Measurements from ENCODE around the gene DLGAP1.

The DLGAP1 gene

DNA sequence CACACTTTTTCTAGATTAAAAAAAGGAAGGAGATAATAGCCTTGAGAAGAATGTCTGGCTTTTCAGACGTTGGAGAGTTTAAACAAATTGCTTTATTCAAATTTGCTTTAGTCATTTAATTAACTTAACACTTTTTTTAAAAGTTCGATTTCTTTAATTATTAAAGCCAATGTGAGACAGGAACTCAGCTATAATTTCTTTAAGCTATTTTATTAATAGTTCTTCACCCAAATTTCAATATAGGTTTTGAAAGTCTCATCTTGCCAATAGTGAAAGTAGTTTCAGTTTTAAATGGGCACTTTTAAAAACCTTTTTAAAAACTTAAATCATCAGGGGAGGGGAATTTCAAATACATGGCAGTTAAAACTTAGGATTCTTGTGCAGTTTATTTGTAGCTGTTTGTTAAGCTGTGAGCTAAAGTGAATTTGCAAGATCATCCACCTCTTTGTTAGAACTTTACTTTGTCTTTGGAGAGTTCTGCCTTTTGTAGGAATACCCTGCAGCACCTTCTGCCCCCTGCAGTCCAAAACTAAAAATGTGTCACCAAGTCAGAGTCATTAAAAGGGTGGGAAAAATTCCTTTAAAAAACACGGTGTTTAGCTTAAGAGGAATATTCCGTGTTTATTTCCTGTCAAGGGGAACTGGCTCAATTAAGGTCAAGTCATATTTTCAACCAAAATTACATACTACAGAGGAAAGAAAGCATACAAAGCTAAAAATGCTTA lies 1000.6 kb downstream of the DLGAP1 start:
- H3K27me3 ChIP-seq (ENCODE audit: insufficient read depth, insufficient read length): no peaks in the 10 kb centered on the region
- peaks cover 5% of the 10 kb centered on the region for H3K4me1 ChIP-seq (ENCODE audit: insufficient read depth, insufficient read length)
- H3K36me3 ChIP-seq (ENCODE audit: insufficient read depth, insufficient read length, low read length): peaks cover 53% of the 10 kb centered on the region
- no peak for TF ChIP-seq YY1 (IDR thresholded peaks at IDR 0.05; ENCODE audit: insufficient read depth, insufficient read length)
- TF ChIP-seq ZNF274 (IDR thresholded peaks at IDR 0.05; ENCODE audit: low read depth, low read length): no peak
- TF ChIP-seq SUZ12 (IDR thresholded peaks at IDR 0.05; ENCODE audit: extremely low read depth, insufficient read depth, insufficient read length): no peak
- peak overlapping the region; percentile 42 for H3K9ac ChIP-seq (ENCODE audit: insufficient read length, low read depth)
- no peak for DNase-seq (ENCODE audit: low read depth, low spot score)
- peak overlapping the region; percentile 91 for H3K4me3 ChIP-seq (ENCODE audit: insufficient read length, low read depth)
- H3K9me3 ChIP-seq (ENCODE audit: insufficient read depth, low read length): no peaks in the 10 kb centered on the region

DNA sequence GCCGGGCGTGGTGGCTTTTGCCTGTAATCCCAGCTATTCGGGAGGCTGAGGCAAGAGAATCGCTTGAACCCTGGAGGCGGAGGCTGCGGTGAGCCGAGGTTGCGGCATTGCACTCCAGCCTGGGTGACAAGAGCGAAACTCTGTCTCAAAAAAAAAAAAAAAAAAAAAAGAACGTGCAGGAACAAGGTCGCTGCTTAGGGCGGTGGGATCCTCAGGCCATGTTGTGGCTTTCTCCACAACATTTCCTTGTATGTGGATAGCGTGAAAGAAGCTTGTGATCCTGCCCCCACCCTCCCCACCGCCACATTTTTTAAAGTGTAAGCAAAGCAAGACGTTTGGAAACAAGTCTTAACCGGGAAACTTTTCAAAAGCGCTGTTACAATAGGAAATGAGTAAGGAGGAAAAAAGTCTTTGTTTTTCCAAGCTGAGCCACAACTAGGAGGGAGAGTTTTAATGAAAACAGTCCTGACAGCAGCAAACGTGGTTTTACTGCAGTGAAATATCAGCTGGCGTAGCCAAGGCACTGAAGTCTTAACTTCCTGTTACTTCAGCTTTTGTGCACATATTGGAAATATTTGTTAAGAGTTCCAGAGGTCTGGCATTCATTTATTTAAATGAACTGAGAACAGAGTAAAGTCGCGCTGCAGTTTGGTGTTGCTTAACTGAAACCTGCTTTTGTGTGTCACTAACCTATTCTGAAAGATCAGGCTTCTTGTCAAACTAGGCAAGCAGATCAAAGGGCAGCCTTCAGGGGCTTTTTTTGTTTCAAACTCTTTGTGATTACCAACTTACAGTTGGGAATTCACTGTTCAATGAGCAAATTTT lies 1001.4 kb downstream of the DLGAP1 start:
- peak overlapping the region; percentile 92 for H3K9ac ChIP-seq (ENCODE audit: insufficient read length, low read depth)
- peaks cover 5% of the 10 kb centered on the region for H3K4me1 ChIP-seq (ENCODE audit: insufficient read depth, insufficient read length)
- H3K36me3 ChIP-seq (ENCODE audit: insufficient read depth, insufficient read length, low read length): peaks cover 46% of the 10 kb centered on the region
- H3K4me3 ChIP-seq (ENCODE audit: insufficient read length, low read depth): peak overlapping the region; percentile 91
- TF ChIP-seq SUZ12 (IDR thresholded peaks at IDR 0.05; ENCODE audit: extremely low read depth, insufficient read depth, insufficient read length): no peak
- TF ChIP-seq ZNF274 (IDR thresholded peaks at IDR 0.05; ENCODE audit: low read depth, low read length): no peak
- no peak for TF ChIP-seq YY1 (IDR thresholded peaks at IDR 0.05; ENCODE audit: insufficient read depth, insufficient read length)
- no peaks in the 10 kb centered on the region for H3K9me3 ChIP-seq (ENCODE audit: insufficient read depth, low read length)
- no peak for DNase-seq (ENCODE audit: low read depth, low spot score)
- H3K27me3 ChIP-seq (ENCODE audit: insufficient read depth, insufficient read length): no peaks in the 10 kb centered on the region

DNA sequence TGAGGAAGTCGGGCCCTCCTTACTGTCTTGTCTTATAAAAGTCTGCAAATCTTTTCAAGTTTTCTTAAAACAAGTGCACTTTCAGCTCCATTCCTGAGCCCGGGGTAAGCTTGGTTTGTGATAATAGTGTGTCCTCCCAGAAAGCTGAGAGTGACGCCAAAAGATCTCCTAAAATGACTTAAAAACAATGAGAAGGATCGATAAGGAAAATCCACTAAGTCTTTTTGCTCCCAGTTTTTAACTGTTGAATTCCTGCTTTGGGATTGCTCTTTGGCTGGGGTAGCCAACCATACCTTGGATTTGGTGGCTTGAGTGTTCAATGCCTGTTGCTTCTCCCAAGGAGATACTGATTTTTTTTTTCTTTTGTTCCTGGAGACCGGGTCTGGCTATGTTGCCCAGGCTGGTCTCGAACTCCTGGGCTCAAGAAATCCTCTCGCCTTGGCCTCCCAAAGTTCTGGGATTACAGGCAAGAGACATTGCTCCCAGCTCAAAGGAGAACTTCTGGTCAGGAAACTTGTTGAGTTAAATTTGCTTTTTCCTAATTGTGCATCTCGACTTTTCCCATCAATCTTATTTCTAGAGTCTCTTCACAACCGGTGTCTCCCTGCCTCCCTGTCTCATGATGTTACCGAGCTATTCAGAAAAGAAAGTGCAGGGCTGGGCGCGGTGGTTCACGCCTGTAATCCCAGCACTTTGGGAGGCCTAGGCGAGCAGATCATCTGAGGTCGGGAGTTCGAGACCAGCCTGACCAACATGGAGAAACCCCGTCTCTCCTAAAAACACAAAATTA lies 1002.2 kb downstream of the DLGAP1 start:
- H3K4me1 ChIP-seq (ENCODE audit: insufficient read depth, insufficient read length): peaks cover 5% of the 10 kb centered on the region
- DNase-seq (ENCODE audit: low read depth, low spot score): no peak
- H3K9me3 ChIP-seq (ENCODE audit: insufficient read depth, low read length): no peaks in the 10 kb centered on the region
- H3K9ac ChIP-seq (ENCODE audit: insufficient read length, low read depth): peak overlapping the region; percentile 92
- TF ChIP-seq SUZ12 (IDR thresholded peaks at IDR 0.05; ENCODE audit: extremely low read depth, insufficient read depth, insufficient read length): no peak
- no peak for TF ChIP-seq ZNF274 (IDR thresholded peaks at IDR 0.05; ENCODE audit: low read depth, low read length)
- no peak for TF ChIP-seq YY1 (IDR thresholded peaks at IDR 0.05; ENCODE audit: insufficient read depth, insufficient read length)
- H3K4me3 ChIP-seq (ENCODE audit: insufficient read length, low read depth): peak overlapping the region; percentile 91
- no peaks in the 10 kb centered on the region for H3K27me3 ChIP-seq (ENCODE audit: insufficient read depth, insufficient read length)
- H3K36me3 ChIP-seq (ENCODE audit: insufficient read depth, insufficient read length, low read length): peaks cover 38% of the 10 kb centered on the region

DNA sequence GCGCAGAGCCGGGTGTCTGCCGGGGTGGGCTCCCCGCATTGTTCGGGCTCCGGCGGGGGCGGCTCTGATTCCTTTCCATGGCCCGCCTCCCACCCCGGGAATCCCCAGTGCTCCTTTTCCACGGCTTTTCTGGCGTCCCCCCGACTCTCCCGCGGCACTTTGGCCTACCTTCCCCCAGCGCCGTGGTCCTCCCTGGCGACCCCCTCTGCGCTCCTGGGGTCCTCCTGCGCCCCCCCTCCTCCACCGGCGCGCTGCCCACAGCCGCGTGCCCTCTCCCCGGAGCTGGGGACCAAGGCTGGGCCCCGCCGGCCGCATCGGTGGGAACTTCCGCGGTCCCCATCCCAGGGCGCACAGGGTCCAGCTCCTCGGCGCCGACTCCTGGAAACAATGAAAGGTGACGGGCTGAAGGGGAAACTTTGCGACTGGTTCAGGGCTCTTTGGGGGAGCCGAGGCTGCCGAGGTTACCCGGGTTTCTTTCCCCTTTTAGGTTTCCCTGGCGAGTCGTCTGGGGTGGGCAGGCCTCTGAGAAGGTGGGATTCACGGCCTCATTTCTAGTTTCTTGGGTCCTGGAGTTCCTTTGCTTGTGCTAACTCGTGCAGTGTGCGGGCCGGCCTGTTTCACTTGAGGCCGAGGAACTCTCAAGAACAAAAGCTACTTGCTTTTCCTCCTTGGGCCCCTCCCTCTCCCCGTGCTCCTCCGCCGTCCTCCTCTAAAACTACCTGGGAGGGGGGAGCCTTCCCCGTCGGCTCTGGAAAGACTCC lies 1002.9 kb downstream of the DLGAP1 start:
- no peaks in the 10 kb centered on the region for H3K9me3 ChIP-seq (ENCODE audit: insufficient read depth, low read length)
- H3K4me3 ChIP-seq (ENCODE audit: insufficient read length, low read depth): peak overlapping the region; percentile 91
- no peak for DNase-seq (ENCODE audit: low read depth, low spot score)
- TF ChIP-seq YY1 (IDR thresholded peaks at IDR 0.05; ENCODE audit: insufficient read depth, insufficient read length) (no peak), SUZ12 (IDR thresholded peaks at IDR 0.05; ENCODE audit: extremely low read depth, insufficient read depth, insufficient read length) (no peak), ZNF274 (IDR thresholded peaks at IDR 0.05; ENCODE audit: low read depth, low read length) (no peak)
- no peaks in the 10 kb centered on the region for H3K27me3 ChIP-seq (ENCODE audit: insufficient read depth, insufficient read length)
- peak overlapping the region; percentile 92 for H3K9ac ChIP-seq (ENCODE audit: insufficient read length, low read depth)
- H3K4me1 ChIP-seq (ENCODE audit: insufficient read depth, insufficient read length): peaks cover 5% of the 10 kb centered on the region
- peaks cover 31% of the 10 kb centered on the region for H3K36me3 ChIP-seq (ENCODE audit: insufficient read depth, insufficient read length, low read length)

DNA sequence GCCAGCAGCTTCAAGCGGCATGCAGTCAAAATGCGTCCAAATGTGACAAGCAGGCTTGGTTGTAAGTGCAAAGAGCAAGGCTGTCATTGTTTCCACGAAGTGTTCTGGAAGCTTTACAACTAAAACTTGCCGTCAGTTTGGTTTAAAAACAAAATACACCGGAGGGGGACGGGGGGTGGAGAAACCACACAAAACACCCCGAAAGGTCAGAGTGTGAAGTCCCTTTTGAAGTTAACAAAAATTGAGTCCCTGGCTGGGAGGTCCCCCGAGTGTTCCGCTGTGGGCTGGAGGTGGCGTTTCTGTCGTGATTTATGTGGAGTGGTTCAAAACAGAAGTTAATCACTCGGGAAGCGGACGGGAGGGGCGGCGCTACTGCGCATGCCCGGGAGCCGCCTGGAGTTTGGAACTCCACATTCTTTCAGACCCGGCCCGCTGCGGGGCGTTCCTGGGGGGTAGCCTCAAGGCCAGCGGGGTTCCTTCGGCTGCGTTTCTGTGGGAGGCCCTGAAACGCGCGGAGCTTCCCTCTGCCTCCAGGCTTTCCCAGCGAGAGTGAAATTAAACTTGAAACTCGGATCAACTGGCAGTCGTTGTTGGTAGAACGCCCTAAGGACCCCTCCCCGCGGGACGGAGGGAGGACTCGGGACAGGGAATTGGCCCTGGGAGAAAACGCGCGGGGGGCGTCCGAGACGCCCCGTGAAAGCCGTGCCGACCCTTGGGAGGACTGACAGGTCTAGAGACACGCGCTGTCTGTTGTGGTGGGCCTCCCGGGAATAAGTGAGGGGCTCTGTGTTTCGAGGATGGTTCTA lies 1003.7 kb downstream of the DLGAP1 start:
- no peak for TF ChIP-seq YY1 (IDR thresholded peaks at IDR 0.05; ENCODE audit: insufficient read depth, insufficient read length)
- no peak for TF ChIP-seq SUZ12 (IDR thresholded peaks at IDR 0.05; ENCODE audit: extremely low read depth, insufficient read depth, insufficient read length)
- no peak for TF ChIP-seq ZNF274 (IDR thresholded peaks at IDR 0.05; ENCODE audit: low read depth, low read length)
- peaks cover 8% of the 10 kb centered on the region for H3K4me1 ChIP-seq (ENCODE audit: insufficient read depth, insufficient read length)
- H3K4me3 ChIP-seq (ENCODE audit: insufficient read length, low read depth): peak overlapping the region; percentile 91
- H3K27me3 ChIP-seq (ENCODE audit: insufficient read depth, insufficient read length): no peaks in the 10 kb centered on the region
- peak overlapping the region; percentile 92 for H3K9ac ChIP-seq (ENCODE audit: insufficient read length, low read depth)
- DNase-seq (ENCODE audit: low read depth, low spot score): no peak
- peaks cover 24% of the 10 kb centered on the region for H3K36me3 ChIP-seq (ENCODE audit: insufficient read depth, insufficient read length, low read length)
- no peaks in the 10 kb centered on the region for H3K9me3 ChIP-seq (ENCODE audit: insufficient read depth, low read length)

DNA sequence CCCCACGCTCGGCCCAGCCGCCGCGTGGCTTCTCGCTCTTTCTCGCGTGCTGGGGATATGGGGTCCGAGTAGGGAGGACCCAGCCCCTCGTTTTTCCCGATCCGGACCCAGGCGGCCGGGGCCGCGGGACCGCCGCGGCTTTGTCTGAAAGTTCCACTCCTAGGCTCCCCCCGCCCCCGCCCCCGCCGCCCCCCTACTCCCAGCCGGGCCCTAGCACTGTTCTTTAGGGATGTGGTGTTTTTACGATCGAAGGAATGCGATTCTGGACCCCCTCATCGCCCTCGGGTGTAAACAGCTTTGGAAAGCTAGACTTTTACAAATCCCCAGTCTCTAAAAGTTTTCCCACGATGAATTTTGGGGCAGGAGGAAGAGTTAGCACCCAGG lies 1004.3 kb downstream of the DLGAP1 start:
- DNase-seq (ENCODE audit: low read depth, low spot score): no peak
- Histone ChIP-seq H3K4me3 (ENCODE audit: insufficient read length, low read depth) (peak overlapping the region; percentile 91), H3K9me3 (ENCODE audit: insufficient read depth, low read length) (no peaks in the 10 kb centered on the region), H3K27me3 (ENCODE audit: insufficient read depth, insufficient read length) (no peaks in the 10 kb centered on the region), H3K4me1 (ENCODE audit: insufficient read depth, insufficient read length) (peaks cover 5% of the 10 kb centered on the region), H3K36me3 (ENCODE audit: insufficient read depth, insufficient read length, low read length) (peaks cover 20% of the 10 kb centered on the region), H3K9ac (ENCODE audit: insufficient read length, low read depth) (peak overlapping the region; percentile 92)
- TF ChIP-seq ZNF274 (IDR thresholded peaks at IDR 0.05; ENCODE audit: low read depth, low read length) (no peak), SUZ12 (IDR thresholded peaks at IDR 0.05; ENCODE audit: extremely low read depth, insufficient read depth, insufficient read length) (no peak), YY1 (IDR thresholded peaks at IDR 0.05; ENCODE audit: insufficient read depth, insufficient read length) (no peak)
